Measurements from ENCODE around the gene C6. TPM values are rescaled to one million over a fixed set of nuclear protein-coding genes. Genes with fewer than 3 reads are reported as not detected.
"Not testable (repeated sequence)": the region's sequence is repeated elsewhere in the genome, so short reads cannot be mapped to it uniquely, and the experiment has no call there.

C6 gene
- total RNA-seq, 1 experiment from 2014 or later: not detected

DNA sequence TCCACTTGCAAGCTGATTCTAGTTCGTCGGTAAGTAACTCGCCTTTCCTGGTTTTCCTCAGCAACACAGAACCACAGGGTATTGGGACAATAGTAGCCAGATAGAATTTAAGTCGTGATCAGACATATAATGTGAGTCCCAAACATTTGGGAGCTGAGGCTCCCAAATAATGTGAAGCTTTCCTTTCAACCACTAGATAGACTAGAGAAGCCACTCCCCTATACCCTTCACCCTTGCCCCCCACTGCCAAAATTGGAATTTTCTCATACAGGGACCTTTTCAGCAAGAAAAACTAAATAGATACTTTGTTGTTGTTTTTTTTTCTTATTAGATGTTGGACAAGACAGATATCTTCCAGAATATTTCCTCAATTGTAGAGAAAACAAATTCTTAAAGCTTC is 1.9 kb downstream of the C6 start:
- Histone ChIP-seq H2BK12ac (ENCODE audit: insufficient read length, low read depth, low read length) (no peak overlapping the region), H3K23ac (ENCODE audit: insufficient read length, low read depth, low read length) (no peak overlapping the region), H3K14ac (ENCODE audit: insufficient read depth, low read length) (no peak overlapping the region), H3K56ac (ENCODE audit: insufficient read length, low read depth, low read length) (no peak overlapping the region), H3K23me2 (ENCODE audit: insufficient read length, low read depth, low read length, poor library complexity, severe bottlenecking) (no peaks in the 10 kb centered on the region), H3K79me1 (ENCODE audit: insufficient read depth, low read depth, low read length, poor library complexity, severe bottlenecking) (no peaks in the 10 kb centered on the region), H3K79me2 (ENCODE audit: insufficient read depth, low read length) (no peaks in the 10 kb centered on the region), H3K9ac (ENCODE audit: extremely low read depth, insufficient read length, low read length) (no peak overlapping the region), H2AFZ (ENCODE audit: low read length) (no peak overlapping the region), H3K18ac (ENCODE audit: insufficient read length, low read depth, low read length) (no peak overlapping the region), H2BK5ac (ENCODE audit: insufficient read length, low read length) (no peak overlapping the region), H2BK15ac (ENCODE audit: low read depth, low read length) (no peak overlapping the region), H3K4ac (ENCODE audit: low read depth, low read length) (no peak overlapping the region), H4K5ac (ENCODE audit: insufficient read length, low read depth, low read length) (no peak overlapping the region), H2BK20ac (ENCODE audit: low read depth, low read length, poor library complexity, severe bottlenecking) (no peak overlapping the region), H4K8ac (replicated peaks; ENCODE audit: insufficient read length, low read depth, low read length) (no peak overlapping the region), H3K4me2 (ENCODE audit: insufficient read depth, insufficient read length, low read length) (no peak overlapping the region), H3K27me3 (ENCODE audit: insufficient read depth, low read length) (no peaks in the 10 kb centered on the region), H3K4me1 (ENCODE audit: insufficient read depth, low read length) (no peaks in the 10 kb centered on the region), H3K27ac (ENCODE audit: insufficient read length, low read depth, low read length) (no peak overlapping the region), H2AK5ac (ENCODE audit: insufficient read length, low read length) (no peak overlapping the region), H2BK120ac (ENCODE audit: low read depth, low read length, poor library complexity, severe bottlenecking) (no peak overlapping the region), H3K9me3 (ENCODE audit: control insufficient read depth, low read depth, low read length) (no peaks in the 10 kb centered on the region), H4K91ac (ENCODE audit: insufficient read length, low read depth, low read length) (no peak overlapping the region), H4K20me1 (ENCODE audit: control insufficient read depth, insufficient read depth, insufficient read length) (no peaks in the 10 kb centered on the region), H3T11ph (ENCODE audit: low read length) (no peak overlapping the region)
- Mint-ChIP-seq H3K27ac (no peak overlapping the region), H3K4me3 (no peak overlapping the region), H3K27me3 (ENCODE audit: low read depth) (peaks cover 1% of the 10 kb centered on the region), H3K4me1 (no peaks in the 10 kb centered on the region), H3K36me3 (ENCODE audit: insufficient read depth in 1 of 3, low read depth in 3 of 3) (peaks cover 0 to 3% (median 0%) of the 10 kb centered on the region in 3 experiments; a peak in 2 of 7 replicates), H3K9me3 (peaks cover 5 to 8% of the 10 kb centered on the region in 2 experiments; a peak in 3 of 5 replicates)
- TF ChIP-seq, protein P1, sequence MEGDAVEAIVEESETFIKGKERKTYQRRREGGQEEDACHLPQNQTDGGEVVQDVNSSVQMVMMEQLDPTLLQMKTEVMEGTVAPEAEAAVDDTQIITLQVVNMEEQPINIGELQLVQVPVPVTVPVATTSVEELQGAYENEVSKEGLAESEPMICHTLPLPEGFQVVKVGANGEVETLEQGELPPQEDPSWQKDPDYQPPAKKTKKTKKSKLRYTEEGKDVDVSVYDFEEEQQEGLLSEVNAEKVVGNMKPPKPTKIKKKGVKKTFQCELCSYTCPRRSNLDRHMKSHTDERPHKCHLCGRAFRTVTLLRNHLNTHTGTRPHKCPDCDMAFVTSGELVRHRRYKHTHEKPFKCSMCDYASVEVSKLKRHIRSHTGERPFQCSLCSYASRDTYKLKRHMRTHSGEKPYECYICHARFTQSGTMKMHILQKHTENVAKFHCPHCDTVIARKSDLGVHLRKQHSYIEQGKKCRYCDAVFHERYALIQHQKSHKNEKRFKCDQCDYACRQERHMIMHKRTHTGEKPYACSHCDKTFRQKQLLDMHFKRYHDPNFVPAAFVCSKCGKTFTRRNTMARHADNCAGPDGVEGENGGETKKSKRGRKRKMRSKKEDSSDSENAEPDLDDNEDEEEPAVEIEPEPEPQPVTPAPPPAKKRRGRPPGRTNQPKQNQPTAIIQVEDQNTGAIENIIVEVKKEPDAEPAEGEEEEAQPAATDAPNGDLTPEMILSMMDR (conservative IDR thresholded peaks at IDR 0.05): no peak
- no peak for DNase-seq
- no CpG with 5 or more reads among the region's 4 CpGs for WGBS (ENCODE audit: extremely low coverage, insufficient read length, low lambda C conversion rate)

DNA sequence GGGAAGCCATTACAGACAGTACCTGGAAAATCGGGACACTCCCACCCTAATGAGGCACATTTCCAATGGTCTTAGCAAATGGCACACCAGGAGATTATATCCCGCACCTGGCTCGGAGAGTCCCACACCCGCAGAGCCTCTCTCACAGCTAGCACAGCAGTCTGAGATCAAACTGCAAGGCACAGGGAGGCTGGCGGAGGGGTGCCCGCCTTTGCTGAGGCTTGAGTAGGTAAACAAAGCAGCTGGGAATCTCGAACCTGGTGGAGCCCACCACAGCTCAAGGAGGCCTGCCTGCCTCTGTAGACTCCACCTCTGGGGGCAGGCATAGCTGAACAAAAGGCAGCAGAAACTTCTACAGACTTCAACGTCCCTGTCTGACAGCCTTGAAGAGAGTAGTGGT is 7.9 kb downstream of the C6 start:
- H3K4me1 Mint-ChIP-seq; H3K56ac ChIP-seq (ENCODE audit: insufficient read length, low read depth, low read length); H3K4me1 ChIP-seq (ENCODE audit: insufficient read depth, low read length); H2BK120ac ChIP-seq (ENCODE audit: low read depth, low read length, poor library complexity, severe bottlenecking); H4K5ac ChIP-seq (ENCODE audit: insufficient read length, low read depth, low read length); H2AK5ac ChIP-seq (ENCODE audit: insufficient read length, low read length); H3K9me3 ChIP-seq (ENCODE audit: control insufficient read depth, low read depth, low read length); H2BK15ac ChIP-seq (ENCODE audit: low read depth, low read length); H3K79me1 ChIP-seq (ENCODE audit: insufficient read depth, low read depth, low read length, poor library complexity, severe bottlenecking); H4K20me1 ChIP-seq (ENCODE audit: control insufficient read depth, insufficient read depth, insufficient read length); H3K4me2 ChIP-seq (ENCODE audit: insufficient read depth, insufficient read length, low read length); H3T11ph ChIP-seq (ENCODE audit: low read length); H4K91ac ChIP-seq (ENCODE audit: insufficient read length, low read depth, low read length); H3K9ac ChIP-seq (ENCODE audit: extremely low read depth, insufficient read length, low read length); H3K79me2 ChIP-seq (ENCODE audit: insufficient read depth, low read length); H3K36me3 Mint-ChIP-seq (ENCODE audit: insufficient read depth in 1 of 3, low read depth in 3 of 3); H2BK12ac ChIP-seq (ENCODE audit: insufficient read length, low read depth, low read length); H3K23me2 ChIP-seq (ENCODE audit: insufficient read length, low read depth, low read length, poor library complexity, severe bottlenecking); H3K23ac ChIP-seq (ENCODE audit: insufficient read length, low read depth, low read length); DNase-seq; H2BK20ac ChIP-seq (ENCODE audit: low read depth, low read length, poor library complexity, severe bottlenecking); H3K4ac ChIP-seq (ENCODE audit: low read depth, low read length); H4K8ac ChIP-seq (replicated peaks; ENCODE audit: insufficient read length, low read depth, low read length); H3K27ac ChIP-seq (ENCODE audit: insufficient read length, low read depth, low read length); H2AFZ ChIP-seq (ENCODE audit: low read length); H3K27me3 Mint-ChIP-seq (ENCODE audit: low read depth); H3K18ac ChIP-seq (ENCODE audit: insufficient read length, low read depth, low read length); H3K27me3 ChIP-seq (ENCODE audit: insufficient read depth, low read length); H3K27ac Mint-ChIP-seq; H2BK5ac ChIP-seq (ENCODE audit: insufficient read length, low read length); H3K14ac ChIP-seq (ENCODE audit: insufficient read depth, low read length); H3K4me3 Mint-ChIP-seq: not testable (repeated sequence)
- H3K9me3 Mint-ChIP-seq: peaks cover 26 to 29% of the 10 kb centered on the region in 2 experiments
- WGBS (ENCODE audit: extremely low coverage, insufficient read length, low lambda C conversion rate): no CpG with 5 or more reads among the region's 8 CpGs
